NCI-H128 (cell line): ENCODE data around the gene SCAMP1.

Experiments
- DNase-seq: peaks from one replicate; lab custom pipeline; 2025; ENCODE audit not compliant: unreplicated experiment; lab: John Stamatoyannopoulos, UW

SCAMP1 gene

GRCh38 chr5:78492224-78492623, 131.8 kb downstream of the SCAMP1 start:
- DNase-seq: no peak

DNA sequence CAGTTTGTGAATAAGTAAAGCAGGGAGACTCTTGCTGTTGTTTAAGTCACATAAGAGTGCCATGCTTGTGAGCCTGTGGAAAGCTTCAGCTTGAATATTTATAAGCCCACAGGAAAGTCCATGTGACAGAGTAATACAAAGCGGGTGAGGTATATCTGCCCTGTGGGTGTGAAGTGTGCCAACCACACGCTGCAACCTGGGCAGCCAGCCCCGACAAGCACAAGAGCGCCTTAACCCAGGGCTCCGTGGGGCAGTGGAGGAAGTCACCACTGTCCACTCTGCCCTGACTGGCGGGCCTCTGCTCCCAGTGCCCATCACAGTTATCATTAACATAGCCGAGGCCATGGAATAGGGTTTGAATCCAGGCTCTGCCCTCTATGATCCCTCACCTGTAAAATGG, 132.2 kb downstream of the SCAMP1 start:
- DNase-seq: no peak

DNA sequence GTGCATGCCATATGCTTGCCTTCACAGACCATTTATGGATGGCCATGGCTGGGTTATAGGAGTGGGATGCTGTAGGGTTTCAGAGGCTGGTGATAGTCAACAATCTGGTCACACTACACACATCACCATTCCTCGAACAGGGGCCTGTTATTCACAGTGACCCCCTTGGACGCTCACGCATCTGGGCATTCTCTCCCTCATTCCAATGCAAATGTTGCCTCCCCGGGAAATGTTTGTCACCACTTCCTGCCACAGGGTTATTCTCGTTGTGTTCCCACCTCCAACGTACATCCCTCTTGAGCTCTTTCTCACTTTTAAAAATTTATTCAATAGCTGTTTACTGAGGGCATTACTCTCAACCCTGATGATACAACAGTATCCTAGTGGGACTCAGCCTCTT, 135.4 kb downstream of the SCAMP1 start:
- DNase-seq: no peak

GRCh38 chr5:78496373-78496772, 136.0 kb downstream of the SCAMP1 start:
- no peak for DNase-seq

GRCh38 chr5:78497573-78498533, 137.4 kb downstream of the SCAMP1 start:
- DNase-seq: no peak

DNA sequence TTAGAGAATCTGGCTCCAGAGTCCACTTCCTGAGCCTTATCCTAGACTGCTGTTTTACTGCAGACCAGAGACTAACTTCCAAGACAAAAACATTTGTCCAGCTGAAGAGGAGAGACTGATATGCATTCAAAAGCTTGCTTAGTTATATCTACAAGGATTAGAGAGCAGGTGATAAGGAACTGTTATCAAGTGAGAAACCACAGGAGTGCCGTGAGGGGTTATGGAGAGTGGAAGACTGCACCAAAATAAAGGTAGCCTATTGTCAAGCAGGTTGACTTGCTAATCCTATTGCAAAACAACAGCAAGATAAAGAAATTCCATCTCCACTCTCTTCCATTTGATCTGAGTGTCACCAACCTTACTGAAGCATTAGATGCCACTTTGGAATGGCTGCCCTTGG, 139.1 kb downstream of the SCAMP1 start:
- no peak for DNase-seq

DNA sequence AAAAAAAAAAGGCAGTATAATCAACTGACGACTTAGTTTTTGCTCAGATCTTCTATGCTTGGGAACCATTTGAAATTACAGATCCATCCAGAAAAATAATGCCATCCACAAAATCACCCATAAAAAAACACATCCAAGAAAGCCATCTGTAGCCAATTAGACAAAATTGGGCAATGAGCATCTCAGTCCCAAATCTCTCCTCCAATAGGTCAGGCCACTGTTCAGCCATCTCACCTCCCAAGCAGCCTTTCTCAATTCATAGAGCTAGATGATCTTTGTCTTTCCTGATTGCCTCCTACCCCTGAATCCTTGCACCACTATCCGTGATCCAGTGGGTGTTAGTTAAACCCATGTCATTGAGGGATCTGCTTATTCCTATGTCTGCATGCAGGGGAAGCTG, 139.6 kb downstream of the SCAMP1 start:
- no peak for DNase-seq

- no peak for DNase-seq
Measured at GRCh38 chr5:78500871-78501270, 140.5 kb downstream of the SCAMP1 start.

DNA sequence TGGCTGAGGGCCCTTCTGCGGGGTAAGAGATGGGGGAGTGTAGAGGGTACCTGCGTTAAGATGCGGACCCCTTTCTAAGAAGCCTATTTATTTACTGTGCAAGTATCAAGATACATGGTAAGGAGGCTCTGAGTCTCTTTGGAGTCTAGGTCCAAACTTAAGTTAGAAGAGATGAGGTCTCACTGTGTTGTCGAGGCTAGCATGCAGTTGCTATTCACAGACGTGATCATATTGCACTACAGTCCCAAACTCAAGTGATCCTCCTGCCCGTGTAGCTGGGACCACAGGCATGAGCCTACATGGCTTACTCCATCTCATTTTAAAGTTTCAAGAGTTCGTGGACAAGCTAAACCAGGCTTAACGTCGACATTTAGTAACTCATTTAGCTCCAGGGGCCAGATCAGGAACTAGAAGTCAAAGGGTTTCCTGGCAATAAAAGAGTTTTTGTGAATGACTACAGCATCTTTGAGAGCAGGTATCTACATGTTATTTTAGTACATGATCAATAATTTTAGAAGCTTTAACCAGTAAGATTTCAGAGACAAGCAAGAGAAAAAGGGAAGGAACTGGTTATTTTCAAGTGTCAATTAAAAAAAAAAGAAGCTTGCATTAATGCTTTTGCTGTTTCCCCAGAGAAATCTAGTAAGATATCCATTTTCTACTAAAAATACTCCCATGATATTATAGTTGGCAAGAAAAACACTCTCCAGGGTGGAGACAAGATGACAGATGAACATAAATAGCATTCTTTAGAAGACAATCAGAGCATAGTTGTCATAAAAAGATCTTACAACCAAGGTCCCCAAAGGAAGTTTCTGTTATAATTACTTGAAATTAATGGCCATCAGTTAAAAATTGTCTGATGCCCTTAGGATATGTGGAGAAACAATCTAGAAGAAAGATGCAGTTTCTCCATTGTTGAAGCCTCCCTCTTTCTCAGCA, 141.3 kb downstream of the SCAMP1 start:
- no peak for DNase-seq

DNA sequence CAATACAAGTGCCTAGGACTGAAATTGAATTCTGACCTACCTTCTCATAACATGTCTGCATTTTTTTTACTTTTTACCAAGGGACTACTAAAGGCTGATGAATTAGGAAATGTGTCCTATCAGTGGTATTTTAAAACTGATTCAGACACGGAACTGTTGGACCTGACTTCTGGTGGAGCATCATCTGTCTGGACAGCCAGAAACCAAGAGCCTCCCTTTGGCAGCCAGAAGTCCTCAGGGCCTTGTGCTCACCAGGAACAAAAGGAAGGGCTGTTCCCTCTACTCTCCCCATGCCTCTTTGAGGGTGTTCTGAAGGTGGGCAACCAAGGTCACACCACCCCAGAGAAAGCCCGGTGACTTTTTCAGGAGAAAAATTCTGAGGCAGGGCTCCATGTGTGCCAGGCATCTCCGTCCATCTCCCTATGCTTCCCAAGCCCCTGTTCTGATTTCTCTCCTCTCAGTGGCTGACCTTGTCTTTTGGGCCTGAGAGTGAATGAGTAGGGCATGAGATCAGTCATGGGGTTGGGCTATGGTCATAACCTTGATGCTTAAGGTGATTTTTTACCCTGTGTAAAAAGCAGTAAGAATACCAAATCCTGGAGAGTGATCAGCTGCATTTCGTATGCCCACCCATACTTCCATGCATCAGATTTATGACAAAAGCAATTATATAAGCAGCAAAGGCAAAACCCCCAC, 143.7 kb downstream of the SCAMP1 start:
- no peak for DNase-seq

DNA sequence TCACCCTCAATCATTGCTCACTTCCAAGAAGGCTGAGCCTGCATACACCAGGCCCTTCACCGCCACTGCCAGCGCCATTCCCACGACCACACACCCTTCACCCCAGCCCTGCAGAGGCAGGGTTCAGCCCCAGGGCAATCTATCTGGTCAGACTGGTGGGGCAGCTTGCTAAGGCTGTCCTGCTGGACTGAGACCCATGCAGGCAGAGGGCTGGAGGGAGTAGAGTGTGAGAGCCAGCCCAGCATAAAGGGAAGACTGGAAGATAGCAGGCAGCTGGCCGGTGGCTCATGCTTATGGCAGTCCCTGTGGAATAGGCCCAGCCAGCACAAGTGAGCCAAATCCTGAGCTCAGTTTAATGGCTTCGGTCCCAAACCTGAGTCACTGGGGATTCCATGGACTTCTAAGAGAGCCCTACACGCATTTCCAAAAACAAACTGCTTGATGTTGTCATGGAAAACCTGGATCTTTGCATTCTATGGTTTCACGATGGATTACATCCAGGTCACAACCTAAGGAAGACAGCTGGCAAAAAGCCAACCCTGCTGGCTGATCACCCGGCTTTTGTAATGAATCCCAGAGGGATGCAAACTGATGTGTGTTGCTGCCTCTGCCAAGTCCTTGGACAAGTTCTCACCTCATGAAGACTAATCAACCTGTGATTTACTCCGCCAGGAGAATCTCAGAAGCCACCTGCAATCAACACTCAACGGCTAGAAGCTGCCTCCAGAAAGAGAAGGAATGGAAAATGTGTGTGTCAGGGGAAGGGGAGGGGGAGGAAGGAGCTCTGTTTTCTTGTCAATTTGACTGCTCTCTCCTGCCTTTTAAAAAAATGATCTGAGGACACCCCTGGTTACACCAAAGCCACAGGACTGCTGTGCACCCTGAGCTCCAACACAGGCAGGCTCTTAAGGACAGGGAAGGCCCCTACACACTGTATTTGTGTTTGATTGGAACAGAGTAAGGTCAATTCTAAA, 144.6 kb downstream of the SCAMP1 start:
- no peak for DNase-seq

DNA sequence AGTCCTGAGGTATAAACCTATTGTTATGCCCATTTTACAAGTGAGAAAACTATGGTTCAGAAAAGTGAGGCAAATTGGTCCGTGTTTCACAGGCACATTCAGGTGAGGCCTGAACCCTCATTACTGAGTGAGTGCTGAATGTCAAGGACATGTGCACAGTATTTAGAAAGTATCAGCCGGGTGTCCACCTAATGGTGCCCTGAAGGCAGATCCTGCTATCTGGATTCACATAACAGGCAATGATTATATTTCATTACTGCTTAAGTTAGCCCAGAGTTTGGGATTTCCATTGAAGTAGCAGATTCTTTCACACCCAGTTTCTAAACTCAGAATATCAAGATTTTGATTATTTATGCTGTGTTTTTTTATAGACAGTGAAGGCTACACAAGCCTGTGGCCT, 145.4 kb downstream of the SCAMP1 start:
- no peak for DNase-seq

GRCh38 chr5:78506261-78507024, 146.0 kb downstream of the SCAMP1 start:
- DNase-seq: no peak

DNA sequence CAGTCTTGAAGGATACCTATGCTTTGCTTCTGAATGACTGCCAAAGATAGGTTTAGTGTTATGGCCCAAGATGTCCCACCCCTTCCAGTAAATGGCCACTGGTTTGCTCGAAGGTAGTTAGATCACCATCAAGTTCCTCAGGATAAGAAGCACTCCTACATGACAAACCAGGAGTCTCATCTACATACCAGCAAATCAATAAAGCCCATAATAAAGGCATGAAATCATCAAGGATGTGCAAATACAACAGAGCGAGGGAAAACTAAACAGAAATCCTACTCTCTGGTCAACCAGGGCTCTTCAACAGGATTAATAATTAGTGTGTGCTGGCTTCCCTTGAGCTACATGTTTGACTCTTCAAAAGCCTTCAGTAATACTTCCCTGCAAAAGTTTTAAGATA, 147.1 kb downstream of the SCAMP1 start:
- DNase-seq: no peak

GRCh38 chr5:78508186-78508765, 147.9 kb downstream of the SCAMP1 start:
- DNase-seq: no peak

DNA sequence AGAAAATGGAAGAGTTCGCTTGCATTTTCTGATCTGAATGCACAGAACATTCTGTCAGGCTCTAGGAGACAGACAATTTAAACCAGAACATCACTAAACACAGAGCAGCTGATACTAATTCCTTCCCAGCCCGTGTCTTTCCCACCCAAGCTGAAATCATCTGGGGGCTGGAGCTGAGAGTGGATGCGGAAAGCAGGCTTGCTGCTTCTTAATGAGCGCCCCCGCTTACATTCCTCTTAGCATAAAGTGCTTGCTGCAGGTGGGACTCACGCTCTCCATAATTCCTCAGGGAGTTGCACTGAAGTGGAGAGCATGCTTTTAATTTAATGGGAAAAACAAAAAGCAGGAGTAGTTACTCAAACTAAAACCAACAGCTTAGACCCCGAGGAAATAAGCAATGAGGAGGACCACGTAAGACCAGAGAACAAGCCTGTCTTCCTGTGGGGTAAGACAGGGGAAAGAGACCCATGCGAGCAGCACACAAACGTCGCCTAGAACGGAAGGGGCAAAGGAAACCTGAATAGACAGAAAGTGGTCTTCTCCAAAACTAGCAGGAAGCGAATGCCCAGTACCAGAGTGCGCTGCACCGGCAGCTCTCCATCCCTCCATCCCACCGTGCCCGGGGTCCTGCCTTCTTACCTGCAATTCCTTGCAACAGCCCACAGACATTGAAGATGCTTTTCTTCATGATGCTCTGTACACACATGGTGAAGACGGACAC, 148.9 kb downstream of the SCAMP1 start:
- DNase-seq: peak; percentile 41

GRCh38 chr5:78509884-78510769, 149.7 kb downstream of the SCAMP1 start:
- no peak for DNase-seq
